H9 (cell line): ENCODE results near the gene PDGFB. TPM values are rescaled to one million over a fixed set of nuclear protein-coding genes. Genes with fewer than 3 reads are reported as not detected.

Experiments used
- DNase-seq: peaks from one replicate; pipeline ENCODE4 v3.0.0-alpha.2; 2017
- H2AFZ ChIP-seq: one replicate; pipeline ENCODE4 v1.6.1; 2013; ENCODE audit warnings: mild to moderate bottlenecking, low read length, control low read depth, moderate library complexity
- H2AK5ac ChIP-seq: 2 replicates; pipeline ENCODE4 v1.6.1; 2013; ENCODE audit warnings: low read length, control low read depth, mixed read lengths; ENCODE audit not compliant: insufficient read length
- H2BK120ac ChIP-seq: one replicate; pipeline ENCODE4 v1.6.1; 2013; ENCODE audit warnings: low read depth, mild to moderate bottlenecking, low read length, control low read depth, inconsistent platforms; ENCODE audit not compliant: poor library complexity, severe bottlenecking
- H2BK12ac ChIP-seq: 2 replicates; pipeline ENCODE4 v1.6.1; 2013; ENCODE audit warnings: low read length, control low read depth, mixed read lengths, low read depth; ENCODE audit not compliant: insufficient read length
- H2BK15ac ChIP-seq: 2 replicates; pipeline ENCODE4 v1.6.1; 2013; ENCODE audit warnings: low read depth, low read length, control low read depth
- H2BK20ac ChIP-seq: one replicate; pipeline ENCODE4 v1.6.1; 2013; ENCODE audit warnings: low read depth, mild to moderate bottlenecking, low read length, control low read depth, inconsistent platforms; ENCODE audit not compliant: poor library complexity, severe bottlenecking
- H2BK5ac ChIP-seq: 2 replicates; pipeline ENCODE4 v1.6.1; 2013; ENCODE audit warnings: low read length, control low read depth, mixed read lengths; ENCODE audit not compliant: insufficient read length
- H3K14ac ChIP-seq: 2 replicates; pipeline ENCODE4 v1.6.1; 2013; ENCODE audit warnings: low read length, control low read depth; ENCODE audit not compliant: insufficient read depth
- H3K18ac ChIP-seq: 2 replicates; pipeline ENCODE4 v1.6.1; 2013; ENCODE audit warnings: low read depth, mild to moderate bottlenecking, mixed read lengths, low read length, control low read depth; ENCODE audit not compliant: insufficient read length
- H3K23ac ChIP-seq: 2 replicates; pipeline ENCODE4 v1.6.1; 2013; ENCODE audit warnings: low read length, control low read depth, mixed read lengths, low read depth; ENCODE audit not compliant: insufficient read length
- H3K23me2 ChIP-seq: 2 replicates; pipeline ENCODE4 v1.6.1; 2013; ENCODE audit warnings: low read depth, mild to moderate bottlenecking, mixed read lengths, low read length, control low read depth; ENCODE audit not compliant: insufficient read length, poor library complexity, severe bottlenecking
- H3K27ac ChIP-seq: 2 replicates; pipeline ENCODE4 v1.5.1; 2013; ENCODE audit warnings: low read length, control low read depth, mixed read lengths, low read depth; ENCODE audit not compliant: insufficient read length
- H3K27me3 ChIP-seq: 2 replicates; pipeline ENCODE4 v1.6.1; 2013; ENCODE audit warnings: low read length, control low read depth, inconsistent platforms; ENCODE audit not compliant: insufficient read depth
- H3K4ac ChIP-seq: 2 replicates; pipeline ENCODE4 v1.6.1; 2013; ENCODE audit warnings: low read depth, mild to moderate bottlenecking, control low read depth, inconsistent platforms, low read length, moderate library complexity
- H3K4me1 ChIP-seq: 2 replicates; pipeline ENCODE4 v1.6.1; 2013; ENCODE audit warnings: low read length, control low read depth, inconsistent platforms; ENCODE audit not compliant: insufficient read depth
- H3K4me2 ChIP-seq: 2 replicates; pipeline ENCODE4 v1.6.1; 2013; ENCODE audit warnings: low read length, control low read depth, mixed read lengths; ENCODE audit not compliant: insufficient read length, insufficient read depth
- H3K56ac ChIP-seq: 2 replicates; pipeline ENCODE4 v1.6.1; 2013; ENCODE audit warnings: low read depth, mild to moderate bottlenecking, mixed read lengths, low read length, control low read depth; ENCODE audit not compliant: insufficient read length
- H3K79me1 ChIP-seq: 2 replicates; pipeline ENCODE4 v1.6.1; 2013; ENCODE audit warnings: low read depth, mild to moderate bottlenecking, moderate library complexity, low read length, control low read depth, inconsistent platforms; ENCODE audit not compliant: insufficient read depth, poor library complexity, severe bottlenecking
- H3K79me2 ChIP-seq: 2 replicates; pipeline ENCODE4 v1.6.1; 2013; ENCODE audit warnings: low read length, control low read depth, inconsistent platforms; ENCODE audit not compliant: insufficient read depth
- H3K9ac ChIP-seq: 2 replicates; pipeline ENCODE4 v1.6.1; 2013; ENCODE audit warnings: low read length, control low read depth, mixed read lengths; ENCODE audit not compliant: insufficient read length; ENCODE audit errors: extremely low read depth
- H3K9me3 ChIP-seq: one replicate; pipeline ENCODE4 v1.6.1; 2013; ENCODE audit warnings: low read depth, low read length, inconsistent platforms; ENCODE audit not compliant: control insufficient read depth
- H3T11ph ChIP-seq: one replicate; pipeline ENCODE4 v1.6.1; 2013; ENCODE audit warnings: mild to moderate bottlenecking, low read length, control low read depth, inconsistent platforms
- H4K20me1 ChIP-seq: one replicate; pipeline ENCODE4 v1.6.1; 2013; ENCODE audit not compliant: control insufficient read depth, insufficient read length, insufficient read depth
- H4K5ac ChIP-seq: 2 replicates; pipeline ENCODE4 v1.6.1; 2013; ENCODE audit warnings: low read depth, mild to moderate bottlenecking, mixed read lengths, low read length, control low read depth; ENCODE audit not compliant: insufficient read length
- H4K8ac ChIP-seq: replicated peaks from 2 replicates; pipeline ENCODE4 v1.6.1; 2013; ENCODE audit warnings: low read length, control low read depth, mixed read lengths, low read depth; ENCODE audit not compliant: insufficient read length
- H4K91ac ChIP-seq: 2 replicates; pipeline ENCODE4 v1.6.1; 2013; ENCODE audit warnings: low read depth, mild to moderate bottlenecking, moderate library complexity, mixed read lengths, low read length, control low read depth; ENCODE audit not compliant: insufficient read length
- H3K27ac Mint-ChIP-seq, 3 experiments: 2 replicates in 2 of 3; 3 replicates in 1 of 3; pipeline ENCODE4 v1.8.0; 2020 to 2021; ENCODE audit warnings: mixed read lengths in 3 of 3, mild to moderate bottlenecking in 1 of 3, moderate library complexity in 1 of 3
- H3K27me3 Mint-ChIP-seq: 2 replicates; pipeline ENCODE4 v1.8.0; 2021; ENCODE audit warnings: low read depth, mild to moderate bottlenecking, moderate library complexity, mixed read lengths
- H3K36me3 Mint-ChIP-seq, 3 experiments: 2 replicates in 2 of 3; 3 replicates in 1 of 3; pipeline ENCODE4 v1.8.0; 2020 to 2021; ENCODE audit warnings: low read depth in 3 of 3, mixed read lengths in 3 of 3; ENCODE audit not compliant: insufficient read depth in 1 of 3
- H3K4me1 Mint-ChIP-seq, 2 experiments: 2 replicates each; pipeline ENCODE4 v1.8.0; 2020; ENCODE audit warnings: mixed read lengths in 2 of 2
- H3K4me3 Mint-ChIP-seq, 2 experiments: 2 replicates in 1 of 2; 3 replicates in 1 of 2; pipeline ENCODE4 v1.8.0; 2020 to 2021; ENCODE audit warnings: mild to moderate bottlenecking in 2 of 2, mixed read lengths in 2 of 2, moderate library complexity in 1 of 2
- H3K9me3 Mint-ChIP-seq, 2 experiments: 2 replicates in 1 of 2; 3 replicates in 1 of 2; pipeline ENCODE4 v1.8.0; 2020; ENCODE audit warnings: mild to moderate bottlenecking in 2 of 2, mixed read lengths in 2 of 2, moderate library complexity in 1 of 2
- CTCF ChIP-seq: fragments of 200-600 bp; sonication (generic); conservative IDR thresholded peaks from 3 replicates; pipeline ENCODE4 v1.8.0; 2021; ENCODE audit warnings: antibody characterized with exemption, mild to moderate bottlenecking
- WGBS: extraction: QIAGEN DNeasy Blood & Tissue Kit; methylation state at CpG from one replicate; pipeline ENCODE4 v1.1.7; 2013; ENCODE audit warnings: missing lambda C conversion rate, low lambda C conversion rate, mixed read lengths; ENCODE audit not compliant: insufficient read length; ENCODE audit errors: extremely low coverage; 5-methylcytosine and 5-hydroxymethylcytosine counted together
- total RNA-seq: library from RNA; stranded (reverse); gene quantifications from 2 replicates; pipeline ENCODE4 v1.2.1, GENCODE V29; 2021

PDGFB gene
- total RNA-seq, 1 experiment from 2014 or later = 6.1 TPM

GRCh38 chr22:39237318-39238100, 7.3 kb downstream of the PDGFB start:
- no peak overlapping the region for H3K23ac ChIP-seq
- no peak overlapping the region for H4K8ac ChIP-seq
- no peak overlapping the region; a peak in 1 of 5 replicates for H3K4me3 Mint-ChIP-seq
- no peak overlapping the region for H2BK120ac ChIP-seq
- peaks cover 69% of the 10 kb centered on the region for H3K27me3 Mint-ChIP-seq
- H2BK15ac ChIP-seq = no peak overlapping the region
- no peak overlapping the region for H2BK5ac ChIP-seq
- H3K36me3 Mint-ChIP-seq = peaks cover 0 to 3% (median 2%) of the 10 kb centered on the region in 3 experiments; a peak in 2 of 7 replicates
- H3K4me1 Mint-ChIP-seq = peaks cover 54 to 62% of the 10 kb centered on the region in 2 experiments
- no peak overlapping the region for H3K18ac ChIP-seq
- no peaks in the 10 kb centered on the region for H3K9me3 ChIP-seq
- no peak overlapping the region for H2BK12ac ChIP-seq
- peaks cover 4% of the 10 kb centered on the region for H3K23me2 ChIP-seq
- TF ChIP-seq CTCF = no peak
- no peak overlapping the region for H3K56ac ChIP-seq
- DNase-seq = no peak
- H3K9ac ChIP-seq = no peak overlapping the region
- H3K27ac Mint-ChIP-seq = 0 out of 7 replicates have a peak overlapping the region, but pooled peaks of 1 of the 3 experiments have one; percentile 11
- no peaks in the 10 kb centered on the region; the same call in 1 of the 2 replicates for H3K27me3 ChIP-seq
- H3K27ac ChIP-seq = no peak overlapping the region
- WGBS = no CpG with 5 or more reads among the region's 22 CpGs
- H2AK5ac ChIP-seq = no peak overlapping the region
- H3K79me2 ChIP-seq = no peaks in the 10 kb centered on the region
- no peak overlapping the region for H3K4me2 ChIP-seq
- no peaks in the 10 kb centered on the region for H3K79me1 ChIP-seq
- no peak overlapping the region for H2AFZ ChIP-seq
- H4K20me1 ChIP-seq = peaks cover 4% of the 10 kb centered on the region
- H3K14ac ChIP-seq = no peak overlapping the region; the same call in 1 of the 2 replicates
- no peak overlapping the region for H3T11ph ChIP-seq
- no peak overlapping the region for H4K91ac ChIP-seq
- no peak overlapping the region for H3K4ac ChIP-seq
- peaks cover 4% of the 10 kb centered on the region in 2 experiments; a peak in 3 of 5 replicates for H3K9me3 Mint-ChIP-seq
- H2BK20ac ChIP-seq = no peak overlapping the region
- H3K4me1 ChIP-seq = no peaks in the 10 kb centered on the region
- H4K5ac ChIP-seq = no peak overlapping the region
